ENCODE data around the gene VPS26C. TPM values are rescaled to one million over a fixed set of nuclear protein-coding genes. Genes with fewer than 3 reads are reported as not detected.

VPS26C gene
- total RNA-seq, 1 donor: 63.0 TPM

DNA sequence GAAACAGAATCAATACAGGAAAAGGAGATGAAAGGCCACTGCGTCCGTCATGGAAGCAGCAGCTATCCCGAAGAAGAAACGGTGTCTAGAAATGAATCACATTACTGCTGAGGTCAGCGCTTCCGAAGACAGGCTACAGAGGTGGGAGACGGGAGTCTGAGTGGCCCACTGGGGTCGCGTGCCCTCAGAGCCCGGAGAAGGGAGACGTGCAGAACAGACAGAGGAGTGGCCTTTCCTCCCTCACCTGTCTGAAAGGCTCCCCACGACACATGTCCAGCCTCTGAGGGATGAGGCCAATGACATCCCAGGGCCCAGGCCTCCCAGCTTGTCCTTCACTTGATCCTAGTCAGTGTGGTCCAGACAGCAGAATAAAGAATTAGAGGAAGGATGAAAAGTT is 35.9 kb downstream of the VPS26C start:
- TF ChIP-seq CTCF (IDR thresholded peaks at IDR 0.05; ENCODE audit: insufficient read depth, low read depth, low read length): no peak
- no peak for DNase-seq (ENCODE audit: low read depth)
- no peak overlapping the region for H3K4me3 ChIP-seq (ENCODE audit: low read depth, low read length)

DNA sequence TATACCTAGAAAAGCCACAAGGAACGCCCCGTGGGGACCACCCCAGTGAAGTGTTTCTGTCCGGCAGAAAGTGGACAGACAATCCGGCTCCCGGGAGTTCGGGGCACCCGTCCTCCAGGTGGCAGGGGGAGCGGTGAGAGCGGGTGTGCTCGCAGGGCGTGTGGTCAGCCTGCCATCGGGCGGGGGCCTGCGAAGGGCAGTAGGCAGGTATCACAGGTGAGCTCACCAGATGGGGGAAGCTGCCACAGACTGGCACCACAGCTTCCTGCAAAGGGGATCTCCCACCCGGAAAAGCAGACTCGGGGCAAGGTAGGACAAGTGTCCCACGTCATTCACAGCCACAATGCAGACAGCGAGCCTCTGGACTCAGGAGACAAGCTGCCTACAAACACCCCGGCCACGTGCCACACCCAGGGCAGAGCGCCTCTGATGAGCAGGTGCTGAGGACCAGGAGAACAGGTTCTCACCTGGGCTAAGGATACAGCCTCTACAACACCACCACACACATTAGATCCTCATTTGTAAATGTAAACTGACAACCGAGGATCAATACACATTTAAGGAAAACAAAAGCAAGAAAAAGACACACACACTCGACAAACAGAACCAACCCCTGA is 36.4 kb downstream of the VPS26C start:
- TF ChIP-seq CTCF (IDR thresholded peaks at IDR 0.05; ENCODE audit: insufficient read depth, low read depth, low read length): no peak
- H3K4me3 ChIP-seq (ENCODE audit: low read depth, low read length): no peak overlapping the region
- DNase-seq (ENCODE audit: low read depth): no peak

DNA sequence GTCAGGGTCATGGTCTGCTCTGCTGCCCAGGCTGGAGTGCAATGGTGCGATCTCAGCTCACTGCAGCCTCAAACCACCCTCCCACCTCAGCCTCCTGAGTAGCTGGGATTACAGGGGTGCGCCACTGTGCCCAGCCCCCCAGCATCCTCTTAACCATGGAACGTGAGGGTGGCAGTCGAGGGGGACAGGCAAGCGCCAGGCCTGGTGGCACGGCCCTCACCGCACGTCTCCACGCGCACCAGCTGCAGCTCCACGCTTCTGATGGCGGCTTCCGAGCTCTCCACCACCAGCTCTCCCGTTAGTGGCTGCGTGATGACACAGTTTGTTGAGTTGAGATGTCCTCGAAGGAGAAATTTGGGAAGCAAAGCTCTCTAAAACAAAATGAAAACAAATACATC is 39.1 kb downstream of the VPS26C start:
- no peak for DNase-seq (ENCODE audit: low read depth)
- no peak overlapping the region for H3K4me3 ChIP-seq (ENCODE audit: low read depth, low read length)
- TF ChIP-seq CTCF (IDR thresholded peaks at IDR 0.05; ENCODE audit: insufficient read depth, low read depth, low read length): no peak

DNA sequence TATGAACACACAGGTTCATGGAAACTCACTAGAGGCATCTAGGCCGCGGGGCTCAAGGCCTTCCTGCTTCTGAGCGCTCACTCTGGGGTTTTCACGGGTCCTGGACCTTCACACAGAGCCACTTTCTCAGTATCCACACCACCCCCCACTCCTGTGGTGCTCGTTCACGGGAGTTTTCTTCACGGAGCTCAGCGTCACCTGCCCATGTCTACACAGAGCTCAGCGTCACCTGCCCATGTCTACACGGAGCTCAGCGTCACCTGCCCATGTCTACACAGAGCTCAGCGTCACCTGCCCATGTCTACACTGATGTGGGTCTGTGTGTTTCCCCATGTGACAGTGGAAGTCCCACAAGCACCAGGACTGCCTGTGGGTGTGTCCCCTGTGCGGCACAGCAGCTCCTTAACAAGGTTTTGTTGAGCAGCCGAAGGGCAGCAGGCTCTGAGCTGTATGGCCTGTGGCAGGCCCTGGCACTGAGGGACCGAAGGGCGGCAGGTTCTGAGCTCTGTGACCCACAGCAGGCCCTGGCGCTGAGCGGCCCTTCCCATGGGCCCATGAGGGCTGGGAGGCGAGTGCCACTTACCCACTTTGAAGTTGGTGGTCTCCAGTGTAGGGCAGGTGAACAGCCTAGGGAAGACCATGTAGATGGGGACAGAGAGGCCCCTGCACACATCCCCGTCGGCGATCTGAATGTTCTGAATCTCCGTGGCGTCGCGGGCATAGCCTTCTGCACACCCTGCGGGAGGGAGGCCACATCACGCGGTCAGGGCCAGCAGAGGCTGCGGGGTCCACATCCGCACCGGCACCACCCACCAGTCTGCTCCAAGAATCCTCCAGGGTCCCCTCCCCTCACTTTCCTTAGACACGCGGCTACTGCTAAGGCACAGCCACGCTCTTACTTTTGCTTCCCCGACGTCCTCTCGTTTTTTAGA is 39.8 kb downstream of the VPS26C start:
- no peak for DNase-seq (ENCODE audit: low read depth)
- no peak overlapping the region for H3K4me3 ChIP-seq (ENCODE audit: low read depth, low read length)
- TF ChIP-seq CTCF (IDR thresholded peaks at IDR 0.05; ENCODE audit: insufficient read depth, low read depth, low read length): no peak

GRCh38 chr21:37226041-37226920 is 40.9 kb downstream of the VPS26C start:
- TF ChIP-seq CTCF (IDR thresholded peaks at IDR 0.05; ENCODE audit: insufficient read depth, low read depth, low read length): no peak
- H3K4me3 ChIP-seq (ENCODE audit: low read depth, low read length): no peak overlapping the region
- DNase-seq (ENCODE audit: low read depth): no peak
